T-helper 17 cell (primary cell): Measurements from ENCODE around the gene SELENON. TPM values are rescaled to one million over a fixed set of nuclear protein-coding genes. Genes with fewer than 3 reads are reported as not detected.
A peak's percentile ranks its signal among the peaks of the same experiment; 100 is the strongest.

ENCODE experiments used
- ATAC-seq: fragments of 150-1000 bp; cut with Tn5 transposase; 2 replicates; pipeline ENCODE4 v1.10.0; 2021; ENCODE audit warnings: mild to moderate bottlenecking, moderate library complexity
- DNase-seq, 3 donors: peaks; one replicate each; pipeline versions ENCODE4 v3.0.0 to v3.0.0-alpha.2; 2020 to 2021
- H3K9me3 ChIP-seq: one replicate; pipeline ENCODE4 v1.7.0; 2013; ENCODE audit warnings: low read length, mild to moderate bottlenecking; ENCODE audit not compliant: control insufficient read depth, poor library complexity, severe bottlenecking
- H3K27ac Mint-ChIP-seq: one replicate; pipeline ENCODE4 v1.8.0; 2022; ENCODE audit warnings: mild to moderate bottlenecking, moderate library complexity, mixed read lengths
- H3K27me3 Mint-ChIP-seq: one replicate; pipeline ENCODE4 v1.8.0; 2022; ENCODE audit warnings: mixed read lengths
- H3K36me3 Mint-ChIP-seq: one replicate; pipeline ENCODE4 v1.8.0; 2022; ENCODE audit warnings: low read depth, mixed read lengths
- H3K4me1 Mint-ChIP-seq: one replicate; pipeline ENCODE4 v1.8.0; 2022; ENCODE audit warnings: mild to moderate bottlenecking, mixed read lengths
- H3K4me3 Mint-ChIP-seq: one replicate; pipeline ENCODE4 v1.8.0; 2022; ENCODE audit warnings: mild to moderate bottlenecking, moderate library complexity, mixed read lengths
- total RNA-seq, 4 donors: library from RNA in 2 of 4; stranded (reverse) in 2 of 4; gene quantifications; one replicate each; pipeline ENCODE4 v1.2.3 and lab custom pipeline; 2022 to 2026

Gene SELENON
- total RNA-seq, 2 donors from 2014 or later = 24.5 to 25.2 TPM

DNA sequence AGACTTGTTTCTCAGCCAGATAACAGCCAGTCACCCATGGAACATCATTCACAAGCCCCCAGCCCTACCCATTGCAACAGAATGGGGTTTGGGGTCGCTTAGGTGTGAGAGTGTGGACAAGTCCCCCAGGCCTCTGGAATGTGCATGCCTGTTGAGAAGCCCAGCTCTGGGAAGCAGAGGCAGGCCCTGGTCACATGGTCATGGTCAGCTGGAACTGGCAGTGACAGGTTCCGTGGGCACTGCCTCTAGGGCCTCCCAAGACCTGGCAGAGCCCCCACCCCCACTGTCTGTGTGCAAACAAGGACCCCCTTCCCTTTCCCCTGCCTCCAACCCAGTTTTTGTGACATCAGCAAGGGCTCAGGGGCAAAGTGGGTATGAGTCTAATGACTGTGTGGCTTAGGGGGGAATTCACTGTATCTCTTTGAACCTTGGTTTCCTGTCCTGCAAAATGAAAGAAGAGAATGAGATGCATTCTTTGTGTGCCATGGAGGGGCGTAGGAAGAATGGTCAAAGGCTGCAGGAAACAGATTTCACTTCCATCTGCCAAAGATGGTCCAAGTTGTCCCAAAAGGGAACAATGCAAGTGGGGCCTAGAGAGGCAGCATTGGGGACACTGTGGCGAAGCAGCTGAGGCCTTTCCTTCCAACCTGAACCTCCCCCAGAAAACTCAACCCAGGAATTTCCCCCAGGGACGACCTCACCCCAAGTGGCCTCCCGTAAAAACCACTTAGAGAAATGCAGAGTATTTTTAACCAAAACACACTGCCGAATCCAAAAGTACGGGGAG, 34.7 kb upstream of the SELENON start:
- DNase-seq = no peak

DNA sequence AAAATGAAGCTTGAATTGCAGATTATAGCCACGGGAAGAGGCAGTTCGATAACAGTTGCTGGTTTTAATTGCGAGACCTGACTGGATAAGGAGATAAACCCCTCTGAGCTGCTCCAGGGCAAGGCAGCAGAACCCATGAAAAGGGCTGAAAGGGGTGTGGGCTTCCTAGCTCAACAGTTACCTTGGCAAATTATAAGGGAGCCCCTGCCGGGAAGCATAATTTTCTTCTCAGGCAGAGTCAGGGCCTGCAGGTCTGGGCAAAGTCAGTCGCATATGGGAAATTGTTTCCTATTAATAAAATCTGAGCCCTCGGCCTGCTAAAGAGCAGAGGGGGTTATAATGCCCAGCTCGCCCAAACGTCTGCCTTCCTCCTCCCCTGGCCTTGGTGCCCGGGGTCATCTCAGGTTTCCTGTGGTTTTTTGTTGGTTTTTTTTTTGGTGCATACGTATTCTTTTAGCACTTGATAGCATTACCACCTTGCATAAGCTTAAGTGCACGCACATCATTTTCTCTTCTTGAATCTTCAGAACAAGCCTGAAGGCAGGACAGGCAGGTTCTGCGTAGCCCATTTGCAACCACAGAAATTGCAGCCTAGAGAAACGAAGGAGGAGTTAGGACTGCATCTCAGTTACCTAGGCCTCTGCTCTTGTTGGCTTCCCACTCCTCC, 33.9 kb upstream of the SELENON start:
- Mint-ChIP-seq H3K27ac (no peak overlapping the region), H3K4me3 (no peak overlapping the region), H3K36me3 (peaks cover 10% of the 10 kb centered on the region), H3K4me1 (peaks cover 20% of the 10 kb centered on the region), H3K27me3 (no peaks in the 10 kb centered on the region)
- DNase-seq (no peak), ATAC-seq (no peak)
- H3K9me3 ChIP-seq = no peaks in the 10 kb centered on the region

More for the DNA sequence above, 34.7 kb upstream of the SELENON start:
- no peak overlapping the region for H3K4me3 Mint-ChIP-seq
- H3K4me1 Mint-ChIP-seq = peaks cover 17% of the 10 kb centered on the region
- H3K36me3 Mint-ChIP-seq = peaks cover 10% of the 10 kb centered on the region
- H3K9me3 ChIP-seq = no peaks in the 10 kb centered on the region
- no peaks in the 10 kb centered on the region for H3K27me3 Mint-ChIP-seq
- H3K27ac Mint-ChIP-seq = no peak overlapping the region
- no peak for ATAC-seq

DNA sequence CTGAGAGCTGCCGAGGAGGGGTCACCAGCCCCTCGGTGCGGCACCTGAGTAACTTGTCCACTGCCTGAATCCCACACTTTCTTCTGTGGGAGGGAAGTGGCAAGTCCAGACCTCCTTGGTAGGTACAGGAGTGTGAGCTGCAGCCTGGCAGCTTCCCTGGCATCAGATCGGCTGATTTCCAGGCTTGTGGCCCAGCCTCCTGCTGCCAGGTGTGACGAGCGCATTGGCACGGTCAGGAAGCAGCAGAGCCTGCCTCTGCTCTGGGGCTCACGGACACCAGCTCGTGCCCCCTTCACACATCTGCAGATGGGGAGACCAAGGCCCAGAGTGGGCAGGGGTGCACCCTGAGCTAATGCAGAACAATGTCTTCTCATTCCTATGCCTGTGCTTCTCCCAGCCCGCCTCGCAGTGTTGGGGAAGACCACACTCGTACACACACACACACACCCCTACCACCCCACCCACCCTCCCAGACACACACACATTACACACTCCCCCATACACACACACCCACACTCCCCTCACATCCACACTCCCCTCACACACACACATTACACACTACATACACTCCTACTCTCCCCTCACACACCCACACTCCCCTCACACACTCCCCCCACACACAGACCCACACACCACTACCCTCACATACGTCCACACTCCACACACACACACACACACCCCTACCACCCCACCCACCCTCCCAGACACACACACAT, 33.1 kb upstream of the SELENON start:
- Mint-ChIP-seq H3K36me3 (peaks cover 10% of the 10 kb centered on the region), H3K27me3 (no peaks in the 10 kb centered on the region), H3K4me3 (no peak overlapping the region), H3K4me1 (peaks cover 21% of the 10 kb centered on the region), H3K27ac (no peak overlapping the region)
- H3K9me3 ChIP-seq = no peaks in the 10 kb centered on the region
- ATAC-seq (no peak), DNase-seq (no peak)

DNA sequence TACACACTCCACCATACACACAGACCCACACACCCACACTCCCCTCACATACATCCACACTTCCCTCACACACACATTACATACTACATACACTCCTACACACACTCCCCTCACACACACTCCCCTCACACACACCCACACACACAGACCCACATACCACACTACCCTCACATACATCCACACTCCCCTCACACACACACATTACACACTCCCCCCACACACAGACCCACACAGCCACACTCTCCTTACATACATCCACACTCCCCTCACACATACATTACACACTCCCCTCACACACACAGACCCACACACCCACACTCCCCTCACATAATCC, 32.6 kb upstream of the SELENON start:
- DNase-seq (no peak), ATAC-seq (no peak)
- peaks cover 25% of the 10 kb centered on the region for H3K4me1 Mint-ChIP-seq
- H3K9me3 ChIP-seq = no peaks in the 10 kb centered on the region
- no peaks in the 10 kb centered on the region for H3K27me3 Mint-ChIP-seq
- no peak overlapping the region for H3K27ac Mint-ChIP-seq
- no peak overlapping the region for H3K4me3 Mint-ChIP-seq
- H3K36me3 Mint-ChIP-seq = peaks cover 10% of the 10 kb centered on the region

DNA sequence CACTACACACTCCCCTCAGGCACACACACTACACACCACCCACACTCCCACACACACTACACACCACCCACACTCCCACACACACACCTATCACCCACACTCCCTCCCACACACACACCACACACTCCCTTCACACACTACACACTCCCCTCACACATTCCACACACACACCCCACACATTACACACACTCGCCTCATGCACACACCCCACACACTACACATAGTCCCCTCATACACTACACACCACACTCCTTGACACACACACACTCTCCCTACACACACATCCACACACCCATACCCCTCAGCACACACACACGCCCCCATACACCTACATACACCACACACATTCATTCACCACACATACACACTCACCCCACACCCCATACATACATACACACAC, 31.0 kb upstream of the SELENON start:
- ATAC-seq (no peak), DNase-seq (no peak)
- H3K27me3 Mint-ChIP-seq = no peaks in the 10 kb centered on the region
- H3K36me3 Mint-ChIP-seq = peaks cover 14% of the 10 kb centered on the region
- no peaks in the 10 kb centered on the region for H3K9me3 ChIP-seq
- H3K27ac Mint-ChIP-seq = peak overlapping the region; percentile 60
- H3K4me1 Mint-ChIP-seq = peaks cover 39% of the 10 kb centered on the region
- no peak overlapping the region for H3K4me3 Mint-ChIP-seq

DNA sequence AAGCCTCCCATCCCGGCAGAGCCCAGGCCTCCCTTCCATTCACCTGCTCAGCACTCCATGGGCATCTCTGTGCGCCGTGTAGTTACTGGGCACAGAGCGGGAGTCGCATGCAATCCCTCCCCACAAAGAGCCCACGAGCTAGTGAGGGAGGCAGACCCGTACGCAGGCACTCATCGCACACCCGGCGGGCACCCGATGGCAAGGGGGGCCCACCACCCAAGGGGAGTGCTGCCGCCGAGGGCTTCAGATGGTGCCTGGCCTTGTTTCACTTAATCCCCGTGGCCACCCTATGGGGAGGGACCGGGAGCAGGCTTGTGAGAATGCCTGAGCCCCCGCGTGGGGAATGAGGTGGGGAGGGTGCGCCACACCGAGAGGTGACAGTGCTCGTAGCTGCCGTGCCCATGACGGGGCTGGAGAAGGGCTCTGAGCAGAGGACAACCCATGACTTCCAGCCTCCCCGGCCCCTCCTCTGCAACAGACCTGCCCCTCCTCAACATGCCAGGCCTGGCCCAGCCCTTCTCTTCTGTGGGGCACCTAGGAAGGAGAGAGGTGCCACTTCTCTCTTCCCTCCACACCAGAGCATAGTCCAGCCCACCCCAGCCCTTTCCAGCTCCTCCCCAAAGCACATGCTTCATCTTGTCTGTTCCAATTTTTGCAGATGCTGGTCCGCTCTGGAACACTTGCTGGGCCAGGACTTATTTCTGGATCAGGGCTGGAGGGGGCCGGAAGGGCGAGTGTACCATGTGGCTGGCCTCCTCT, 30.2 kb upstream of the SELENON start:
- Mint-ChIP-seq H3K4me1 (peaks cover 48% of the 10 kb centered on the region), H3K36me3 (peaks cover 14% of the 10 kb centered on the region), H3K4me3 (no peak overlapping the region), H3K27ac (peak overlapping the region; percentile 60), H3K27me3 (no peaks in the 10 kb centered on the region)
- DNase-seq = no peak
- no peak for ATAC-seq
- no peaks in the 10 kb centered on the region for H3K9me3 ChIP-seq

DNA sequence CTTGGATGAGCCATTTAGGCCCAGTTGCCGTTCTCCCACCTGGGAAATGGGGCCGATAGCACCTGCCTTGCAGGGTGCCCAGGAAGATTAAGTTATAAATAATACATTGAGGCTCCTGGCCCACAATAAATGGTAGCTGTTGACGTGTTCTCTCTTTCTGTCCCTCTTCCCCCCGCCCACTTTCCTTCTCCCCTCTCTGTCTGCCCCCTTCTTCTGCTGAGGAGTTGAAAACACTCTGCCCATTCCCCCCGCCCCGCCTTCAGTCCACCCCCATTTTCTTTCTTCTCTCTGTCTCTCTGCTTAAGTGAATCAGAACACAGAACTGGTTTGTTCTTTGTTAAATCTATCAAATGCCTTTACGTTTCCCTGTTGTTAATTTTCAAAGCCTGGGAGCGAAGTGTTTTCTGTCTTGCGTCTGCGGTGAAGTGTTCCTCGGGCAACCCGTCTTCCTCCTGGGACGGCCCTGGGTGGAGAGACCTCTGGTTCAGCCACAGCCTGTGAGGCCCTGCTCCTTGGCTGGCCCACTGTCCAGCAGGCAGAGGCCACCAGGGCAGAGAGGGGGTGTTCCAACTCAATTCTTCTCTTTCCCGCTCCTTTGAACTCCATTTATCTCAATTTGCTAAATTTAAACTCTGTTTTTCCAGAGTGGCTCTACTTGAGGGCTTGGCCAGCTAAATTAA, 29.3 kb upstream of the SELENON start:
- H3K9me3 ChIP-seq = no peaks in the 10 kb centered on the region
- Mint-ChIP-seq H3K36me3 (peaks cover 14% of the 10 kb centered on the region), H3K4me3 (peak overlapping the region; percentile 49), H3K27ac (peak overlapping the region; percentile 100), H3K4me1 (peaks cover 55% of the 10 kb centered on the region), H3K27me3 (no peaks in the 10 kb centered on the region)
- ATAC-seq (no peak), DNase-seq (no peak)

DNA sequence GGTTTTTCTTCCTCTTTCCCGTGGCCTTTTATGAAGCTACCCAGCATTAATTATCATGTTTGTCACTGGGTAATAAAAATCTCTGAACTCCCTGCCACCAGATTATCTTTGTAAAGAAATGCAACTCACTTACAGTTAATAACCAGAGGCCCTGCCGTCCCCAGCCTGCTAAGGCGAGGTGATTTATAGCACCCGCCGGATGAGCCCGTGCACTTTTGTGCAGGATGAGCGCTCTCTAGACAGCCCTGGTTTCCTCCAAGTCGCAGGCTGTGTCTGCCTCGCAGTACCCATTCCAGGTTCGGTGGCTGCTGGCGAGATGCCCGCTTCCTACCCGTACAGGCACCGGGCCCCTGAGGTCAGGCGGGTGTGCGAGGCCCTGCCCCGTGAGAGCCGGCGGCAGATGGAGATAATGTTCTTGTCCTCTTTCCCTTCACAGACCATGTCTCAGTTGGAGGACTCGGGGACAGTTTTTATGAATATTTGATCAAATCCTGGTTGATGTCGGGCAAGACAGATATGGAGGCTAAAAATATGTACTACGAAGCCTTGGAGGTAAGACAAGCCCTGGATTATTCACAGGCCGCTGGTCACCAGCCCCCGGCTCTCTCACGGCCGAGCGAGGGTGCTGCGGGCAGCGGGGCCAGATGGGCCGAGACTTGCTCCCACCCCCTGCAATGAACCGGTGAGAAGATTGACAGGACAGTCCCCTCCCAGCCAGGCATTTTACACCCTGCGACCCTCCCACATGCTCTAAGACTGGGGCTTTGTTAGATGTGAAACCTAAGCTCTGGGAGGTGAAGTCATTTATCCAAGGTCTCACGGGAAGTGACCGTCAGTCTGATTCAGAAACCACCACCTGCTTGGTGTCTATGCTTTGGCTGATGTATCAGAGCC, 28.5 kb upstream of the SELENON start:
- peak overlapping the region; percentile 49 for H3K4me3 Mint-ChIP-seq
- H3K27me3 Mint-ChIP-seq = no peaks in the 10 kb centered on the region
- no peaks in the 10 kb centered on the region for H3K9me3 ChIP-seq
- peaks cover 54% of the 10 kb centered on the region for H3K4me1 Mint-ChIP-seq
- no peak for ATAC-seq
- no peak for DNase-seq
- H3K27ac Mint-ChIP-seq = peak overlapping the region; percentile 100
- H3K36me3 Mint-ChIP-seq = peaks cover 14% of the 10 kb centered on the region

DNA sequence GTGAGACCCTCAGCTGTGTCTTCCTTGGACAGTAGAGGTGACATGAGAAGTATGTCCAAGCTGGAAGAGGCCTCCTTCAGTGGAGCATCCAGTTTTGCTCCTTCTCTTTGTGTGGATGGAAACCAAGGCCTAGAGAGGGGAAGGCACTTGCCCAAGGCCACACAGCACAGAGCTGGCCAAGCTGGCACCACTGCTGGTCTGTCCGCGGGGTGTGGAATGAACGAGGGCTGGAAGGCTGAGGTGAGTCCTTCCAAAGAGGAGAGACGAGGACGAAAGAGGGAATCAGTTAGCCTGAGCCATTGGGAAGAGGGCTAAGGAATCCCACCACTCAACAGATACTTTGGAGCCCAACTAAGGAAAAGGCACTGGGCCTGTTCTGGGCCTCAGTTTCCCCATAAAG, 27.8 kb upstream of the SELENON start:
- H3K4me1 Mint-ChIP-seq = peaks cover 55% of the 10 kb centered on the region
- no peak for ATAC-seq
- peaks cover 14% of the 10 kb centered on the region for H3K36me3 Mint-ChIP-seq
- H3K27ac Mint-ChIP-seq = peak overlapping the region; percentile 100
- DNase-seq = no peak
- no peak overlapping the region for H3K4me3 Mint-ChIP-seq
- H3K9me3 ChIP-seq = no peaks in the 10 kb centered on the region
- no peaks in the 10 kb centered on the region for H3K27me3 Mint-ChIP-seq

DNA sequence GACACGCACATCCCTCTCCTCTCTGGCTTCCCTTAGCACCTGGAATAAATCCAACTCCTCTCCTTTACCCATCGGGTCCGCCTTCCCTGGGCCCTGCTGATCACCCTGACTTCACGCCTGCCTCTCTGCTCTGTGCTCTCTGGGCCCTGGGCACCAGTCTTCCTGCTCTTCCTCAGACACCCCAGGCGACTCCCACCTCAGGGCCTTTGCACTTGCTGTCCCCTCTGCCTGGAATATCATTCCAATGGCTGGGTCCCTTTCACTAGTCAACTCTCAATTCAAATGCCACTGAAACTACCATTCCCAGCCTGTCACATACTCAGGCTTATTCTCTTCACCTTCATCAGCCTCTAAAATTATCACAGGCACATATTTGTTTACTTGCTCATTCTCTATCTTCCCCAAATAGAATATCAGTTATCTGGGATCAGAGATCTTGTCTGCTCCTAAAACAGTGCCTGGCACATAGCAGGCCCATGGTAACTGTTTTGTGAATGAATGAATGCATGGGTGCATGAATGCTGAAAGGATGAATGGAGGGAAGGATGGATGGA, 27.2 kb upstream of the SELENON start:
- H3K27ac Mint-ChIP-seq = peak overlapping the region; percentile 100
- peaks cover 52% of the 10 kb centered on the region for H3K4me1 Mint-ChIP-seq
- H3K36me3 Mint-ChIP-seq = peaks cover 11% of the 10 kb centered on the region
- DNase-seq (no peak), ATAC-seq (no peak)
- H3K9me3 ChIP-seq = no peaks in the 10 kb centered on the region
- no peak overlapping the region for H3K4me3 Mint-ChIP-seq
- no peaks in the 10 kb centered on the region for H3K27me3 Mint-ChIP-seq

DNA sequence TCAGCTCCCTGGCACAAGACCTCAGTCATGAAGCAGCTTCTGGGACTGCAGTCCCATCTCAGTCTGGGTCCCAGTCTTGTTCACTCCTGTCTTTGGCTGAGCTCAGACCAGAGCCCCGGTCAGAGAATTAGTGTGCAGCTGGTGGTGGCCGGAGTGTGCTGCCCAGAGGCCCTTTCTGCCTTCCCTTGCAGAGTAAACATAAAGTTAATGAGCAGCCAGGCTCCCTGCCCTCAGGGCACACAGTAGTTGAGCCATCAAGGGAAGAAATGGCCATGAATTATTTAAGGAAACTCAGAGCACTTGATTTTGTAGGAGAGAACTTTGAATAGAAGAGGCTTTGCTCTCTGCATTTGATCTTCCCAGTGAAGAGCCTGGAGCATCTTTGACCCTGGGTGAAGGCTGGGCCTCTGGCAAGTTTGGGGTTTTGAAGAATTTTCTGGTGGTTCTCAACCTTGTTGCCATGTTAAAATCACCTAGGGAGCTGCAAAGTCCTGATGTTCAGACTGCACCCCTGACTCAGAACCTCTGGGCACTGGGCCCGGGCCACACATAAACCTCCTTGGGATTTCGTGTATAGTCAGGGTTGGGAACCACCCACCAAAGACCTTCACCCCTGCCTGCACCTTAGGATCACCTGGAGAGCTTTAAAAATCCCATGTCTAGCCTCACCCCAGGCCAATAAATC, 26.4 kb upstream of the SELENON start:
- H3K4me3 Mint-ChIP-seq = no peak overlapping the region
- no peaks in the 10 kb centered on the region for H3K27me3 Mint-ChIP-seq
- no peak for ATAC-seq
- H3K27ac Mint-ChIP-seq = peak overlapping the region; percentile 100
- no peaks in the 10 kb centered on the region for H3K9me3 ChIP-seq
- H3K4me1 Mint-ChIP-seq = peaks cover 52% of the 10 kb centered on the region
- no peak for DNase-seq
- H3K36me3 Mint-ChIP-seq = peaks cover 11% of the 10 kb centered on the region
